ENCODE data around the gene NR6A1.

- TF ChIP-seq POLR2A (IDR thresholded peaks at IDR 0.05; ENCODE audit: low read length) (no peak), GATA1 (IDR thresholded peaks at IDR 0.05; ENCODE audit: low read depth, low read length) (no peak)
Measured at GRCh38 chr9:124468061-124468740, 302.9 kb downstream of the NR6A1 start.
